MCF 10A (cell line): ENCODE results near the gene GABPA. TPM values are rescaled to one million over a fixed set of nuclear protein-coding genes. Genes with fewer than 3 reads are reported as not detected.
A peak's percentile ranks its signal among the peaks of the same experiment; 100 is the strongest.

ENCODE experiments used
- BruUV-seq: library from RNA; stranded (reverse); fragments of 400-500 nt; replicated peaks from 2 replicates; lab custom pipeline; 2021; lab: Mats Ljungman, UMichigan
- CTCF ChIA-PET: fragments of 300-600 bp; sonication (Branson Sonifier 250); formaldehyde crosslinking; extraction: SDS; loops from one replicate; lab custom pipeline; 2021; ENCODE audit warnings: antibody characterized with exemption, inconsistent platforms; lab: Yijun Ruan, JAX
- POLR2A ChIA-PET: fragments of 300-600, 350-650 bp; sonication (Branson Sonifier 250); formaldehyde crosslinking; extraction: SDS; loops from one replicate; lab custom pipeline; 2020; ENCODE audit warnings: antibody characterized with exemption, inconsistent platforms; lab: Yijun Ruan, JAX
- DNase-seq: peaks from one replicate; pipeline ENCODE4 v3.0.0-alpha.2; 2018; ENCODE audit not compliant: unreplicated experiment
- H3K27ac Mint-ChIP-seq: one replicate; pipeline ENCODE4 v1.8.0; 2022; ENCODE audit warnings: mild to moderate bottlenecking, low read depth, mixed read lengths; ENCODE audit not compliant: unreplicated experiment
- H3K27me3 Mint-ChIP-seq: one replicate; pipeline ENCODE4 v1.8.0; 2022; ENCODE audit warnings: mixed read lengths; ENCODE audit not compliant: insufficient read depth, unreplicated experiment
- H3K36me3 Mint-ChIP-seq: one replicate; pipeline ENCODE4 v1.8.0; 2022; ENCODE audit warnings: mild to moderate bottlenecking, moderate library complexity, mixed read lengths; ENCODE audit not compliant: insufficient read depth, unreplicated experiment
- H3K4me1 Mint-ChIP-seq: one replicate; pipeline ENCODE4 v1.8.0; 2022; ENCODE audit warnings: mixed read lengths; ENCODE audit not compliant: insufficient read depth, unreplicated experiment
- H3K4me3 Mint-ChIP-seq: one replicate; pipeline ENCODE4 v1.8.0; 2022; ENCODE audit warnings: mild to moderate bottlenecking, moderate library complexity, mixed read lengths; ENCODE audit not compliant: unreplicated experiment
- H3K9me3 Mint-ChIP-seq: one replicate; pipeline ENCODE4 v1.8.0; 2022; ENCODE audit warnings: mixed read lengths; ENCODE audit not compliant: unreplicated experiment
- intact Hi-C: fragments of 100-400 bp; cut with micrococcal nuclease; formaldehyde crosslinking; loops from 2 replicates; pipeline ENCODE4 v1.14.1; 2022
- total RNA-seq: library from RNA; stranded (reverse); gene quantifications from 2 replicates; pipeline ENCODE4 v1.2.3, GENCODE V29; 2022
- TF ChIP-seq, protein P1 (sequence below): fragments of 200-600 bp; IDR thresholded peaks from one replicate; pipeline ENCODE4 v1.8.0; 2022; ENCODE audit warnings: antibody characterized with exemption, mild to moderate bottlenecking; ENCODE audit not compliant: unreplicated experiment

The GABPA gene
- total RNA-seq, 1 experiment from 2014 or later: 16.3 TPM

GRCh38 chr21:25717491-25718147, 17.2 kb upstream of the GABPA start:
- TF ChIP-seq, protein P1, sequence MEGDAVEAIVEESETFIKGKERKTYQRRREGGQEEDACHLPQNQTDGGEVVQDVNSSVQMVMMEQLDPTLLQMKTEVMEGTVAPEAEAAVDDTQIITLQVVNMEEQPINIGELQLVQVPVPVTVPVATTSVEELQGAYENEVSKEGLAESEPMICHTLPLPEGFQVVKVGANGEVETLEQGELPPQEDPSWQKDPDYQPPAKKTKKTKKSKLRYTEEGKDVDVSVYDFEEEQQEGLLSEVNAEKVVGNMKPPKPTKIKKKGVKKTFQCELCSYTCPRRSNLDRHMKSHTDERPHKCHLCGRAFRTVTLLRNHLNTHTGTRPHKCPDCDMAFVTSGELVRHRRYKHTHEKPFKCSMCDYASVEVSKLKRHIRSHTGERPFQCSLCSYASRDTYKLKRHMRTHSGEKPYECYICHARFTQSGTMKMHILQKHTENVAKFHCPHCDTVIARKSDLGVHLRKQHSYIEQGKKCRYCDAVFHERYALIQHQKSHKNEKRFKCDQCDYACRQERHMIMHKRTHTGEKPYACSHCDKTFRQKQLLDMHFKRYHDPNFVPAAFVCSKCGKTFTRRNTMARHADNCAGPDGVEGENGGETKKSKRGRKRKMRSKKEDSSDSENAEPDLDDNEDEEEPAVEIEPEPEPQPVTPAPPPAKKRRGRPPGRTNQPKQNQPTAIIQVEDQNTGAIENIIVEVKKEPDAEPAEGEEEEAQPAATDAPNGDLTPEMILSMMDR: no peak
- Mint-ChIP-seq H3K4me1 (peaks cover 4% of the 10 kb centered on the region), H3K27ac (no peak overlapping the region), H3K36me3 (peaks cover 30% of the 10 kb centered on the region), H3K4me3 (no peak overlapping the region), H3K9me3 (no peaks in the 10 kb centered on the region), H3K27me3 (no peaks in the 10 kb centered on the region)
- ChIA-PET CTCF (interaction anchor here (0.6 to 2.0 kb wide), 5 partner anchors 11 to 133 kb away, joined by 3 to 13 read pairs (median 4); partner anchors contain the start of genes ATP5PF and GABPA), POLR2A (interaction anchor here (0.8 to 2.6 kb wide), 4 partner anchors 9 to 110 kb away, joined by 3 to 8 read pairs (median 4); partner anchors contain the start of genes ATP5PF and GABPA)
- intact Hi-C loops: no loop called here
- BruUV-seq: no TSS peak
- DNase-seq: peak; percentile 30

DNA sequence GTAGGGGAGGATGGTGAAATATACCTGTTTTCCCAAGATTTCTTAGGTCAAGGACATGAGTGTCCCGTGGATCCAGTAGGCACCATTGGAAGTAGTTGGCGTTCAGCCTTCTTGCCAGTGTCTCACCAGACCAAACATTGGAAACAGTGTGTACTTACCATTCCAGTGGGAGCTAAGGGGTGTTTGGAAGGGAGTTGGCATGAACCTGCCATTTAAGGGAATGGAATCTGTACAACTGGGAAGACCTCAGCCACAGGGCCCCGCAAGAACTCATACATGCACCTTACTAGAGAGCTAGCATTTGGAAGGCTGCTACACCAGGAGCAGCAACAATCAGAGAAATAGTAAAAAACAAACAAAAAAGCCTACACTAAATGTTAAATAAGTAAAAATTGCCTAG, 12.8 kb upstream of the GABPA start:
- no peaks in the 10 kb centered on the region for H3K27me3 Mint-ChIP-seq
- H3K36me3 Mint-ChIP-seq: peaks cover 70% of the 10 kb centered on the region
- H3K9me3 Mint-ChIP-seq: no peaks in the 10 kb centered on the region
- no peak overlapping the region for H3K4me3 Mint-ChIP-seq
- no peak overlapping the region for H3K27ac Mint-ChIP-seq
- TF ChIP-seq, protein P1: no peak
- BruUV-seq: no TSS peak
- intact Hi-C loops: no loop called here
- H3K4me1 Mint-ChIP-seq: peaks cover 4% of the 10 kb centered on the region
- ChIA-PET CTCF (interaction anchor here (0.6 to 3.2 kb wide), 5 partner anchors 14 to 1165 kb away, joined by 3 to 15 read pairs (median 9); partner anchors contain the start of gene MRPL39), POLR2A (interaction anchor here (0.6 kb wide), 1 partner anchor 45 kb away, joined by 3 read pairs; no protein-coding TSS in a partner anchor)
- DNase-seq: no peak

DNA sequence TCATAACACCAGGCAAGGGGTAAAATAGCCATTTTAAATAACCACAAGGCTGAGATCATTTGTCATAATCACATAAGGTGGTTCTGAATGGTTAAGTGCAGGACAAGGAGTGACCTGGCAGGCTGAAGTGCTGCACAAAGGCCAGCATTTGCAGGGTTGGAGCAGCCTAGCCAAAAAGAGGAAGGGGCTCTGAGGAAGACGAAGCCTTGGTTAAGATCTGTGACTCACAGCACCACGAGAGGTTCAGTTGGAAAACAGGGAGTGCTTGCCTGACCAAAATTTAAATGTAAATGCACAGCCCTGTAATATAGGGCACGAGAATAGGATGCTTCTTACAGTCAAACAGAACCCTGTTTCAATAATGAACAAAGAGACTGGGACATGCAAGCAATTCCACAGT, 12.1 kb upstream of the GABPA start:
- Mint-ChIP-seq H3K4me1 (peaks cover 4% of the 10 kb centered on the region), H3K27ac (no peak overlapping the region), H3K27me3 (no peaks in the 10 kb centered on the region), H3K4me3 (no peak overlapping the region), H3K9me3 (no peaks in the 10 kb centered on the region), H3K36me3 (peaks cover 76% of the 10 kb centered on the region)
- POLR2A ChIA-PET: interaction anchor here (0.9 kb wide), 1 partner anchor 10 kb away, joined by 3 read pairs; no protein-coding TSS in a partner anchor
- TF ChIP-seq, protein P1: no peak
- BruUV-seq: no TSS peak
- CTCF ChIA-PET: interaction anchor here (3.2 kb wide), 1 partner anchor 114 kb away, joined by 15 read pairs; the partner anchor contains the start of gene MRPL39
- DNase-seq: no peak
- intact Hi-C loops: no loop called here

GRCh38 chr21:25732091-25732760, 2.5 kb upstream of the GABPA start:
- H3K36me3 Mint-ChIP-seq: peaks cover 69% of the 10 kb centered on the region
- peak overlapping the region; percentile 51 for H3K27ac Mint-ChIP-seq
- intact Hi-C loops: no loop called here
- TF ChIP-seq, protein P1: no peak
- H3K9me3 Mint-ChIP-seq: no peaks in the 10 kb centered on the region
- ChIA-PET CTCF (interaction anchor here (0.6 to 3.6 kb wide), 2 partner anchors 124 to 1527 kb away, joined by 3 to 20 read pairs; no protein-coding TSS in a partner anchor), POLR2A (interaction anchor here (3.4 kb wide), 1 partner anchor 126 kb away, joined by 42 read pairs; the partner anchor contains the start of gene MRPL39)
- peak overlapping the region; percentile 95 for H3K4me3 Mint-ChIP-seq
- DNase-seq: no peak
- H3K4me1 Mint-ChIP-seq: no peaks in the 10 kb centered on the region
- H3K27me3 Mint-ChIP-seq: no peaks in the 10 kb centered on the region
- BruUV-seq: no TSS peak
